Breast epithelium (tissue), 3 donors: Measurements from ENCODE around the gene CFAP43.

Source experiments
- POLR2A ChIP-seq: fragments of 450-650 bp; IDR thresholded peaks from one replicate; pipeline ENCODE4 v1.6.1; 2016; ENCODE audit warnings: antibody characterized with exemption, mild to moderate bottlenecking, moderate library complexity
- POLR2AphosphoS5 ChIP-seq, 3 donors: sonication (generic); formaldehyde crosslinking; IDR thresholded peaks; one replicate each; pipeline ENCODE4 v1.6.1; 2017; ENCODE audit warnings: antibody characterized with exemption in 3 of 3
- TF ChIP-seq, protein P1 (sequence below), 3 donors: fragments of 450-650 bp; IDR thresholded peaks; one replicate each; pipeline ENCODE4 v1.5.1; 2016 to 2017; ENCODE audit warnings: antibody characterized with exemption in 3 of 3, mild to moderate bottlenecking in 3 of 3, moderate library complexity in 3 of 3

GRCh38 chr10:104259999-104260774 lies 28.0 kb upstream of the CFAP43 start:
- TF ChIP-seq, protein P1, sequence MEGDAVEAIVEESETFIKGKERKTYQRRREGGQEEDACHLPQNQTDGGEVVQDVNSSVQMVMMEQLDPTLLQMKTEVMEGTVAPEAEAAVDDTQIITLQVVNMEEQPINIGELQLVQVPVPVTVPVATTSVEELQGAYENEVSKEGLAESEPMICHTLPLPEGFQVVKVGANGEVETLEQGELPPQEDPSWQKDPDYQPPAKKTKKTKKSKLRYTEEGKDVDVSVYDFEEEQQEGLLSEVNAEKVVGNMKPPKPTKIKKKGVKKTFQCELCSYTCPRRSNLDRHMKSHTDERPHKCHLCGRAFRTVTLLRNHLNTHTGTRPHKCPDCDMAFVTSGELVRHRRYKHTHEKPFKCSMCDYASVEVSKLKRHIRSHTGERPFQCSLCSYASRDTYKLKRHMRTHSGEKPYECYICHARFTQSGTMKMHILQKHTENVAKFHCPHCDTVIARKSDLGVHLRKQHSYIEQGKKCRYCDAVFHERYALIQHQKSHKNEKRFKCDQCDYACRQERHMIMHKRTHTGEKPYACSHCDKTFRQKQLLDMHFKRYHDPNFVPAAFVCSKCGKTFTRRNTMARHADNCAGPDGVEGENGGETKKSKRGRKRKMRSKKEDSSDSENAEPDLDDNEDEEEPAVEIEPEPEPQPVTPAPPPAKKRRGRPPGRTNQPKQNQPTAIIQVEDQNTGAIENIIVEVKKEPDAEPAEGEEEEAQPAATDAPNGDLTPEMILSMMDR (IDR thresholded peaks at IDR 0.05): no peak
- TF ChIP-seq POLR2A: no peak
- TF ChIP-seq POLR2AphosphoS5 (IDR thresholded peaks at IDR 0.05): no peak
